CD4-positive, alpha-beta T cell (primary cell): ENCODE data around the gene C19orf25. TPM values are rescaled to one million over a fixed set of nuclear protein-coding genes. Genes with fewer than 3 reads are reported as not detected.

ENCODE experiments used
- ATAC-seq: fragments of 200-7000 bp; cut with Tn5 transposase; one replicate; pipeline ENCODE4 v1.10.0; 2022; ENCODE audit warnings: mild to moderate bottlenecking; ENCODE audit not compliant: poor library complexity
- CTCF ChIA-PET: fragments of 350-600 bp; sonication (Branson Sonifier 250); formaldehyde crosslinking; loops from one replicate; lab custom pipeline; 2021; ENCODE audit warnings: antibody characterized with exemption, inconsistent platforms; lab: Charles Lee
- POLR2A ChIA-PET: fragments of 350-600 bp; sonication (Branson Sonifier 250); formaldehyde crosslinking; loops from one replicate; lab custom pipeline; 2021; ENCODE audit warnings: antibody characterized with exemption, inconsistent platforms; lab: Charles Lee
- DNase-seq, 14 experiments: peaks; one replicate each; pipeline ENCODE4 v3.0.0-alpha.2; 2013 to 2020; ENCODE audit warnings: mixed read lengths in 2 of 14
- H3K27ac ChIP-seq, 2 donors: one replicate each; pipeline versions ENCODE4 v1.5.1 to v1.7.0; 2013; ENCODE audit warnings: low read length in 2 of 2, low read depth in 1 of 2, mild to moderate bottlenecking in 1 of 2
- H3K27me3 ChIP-seq, 2 experiments: 1 replicate in 1 of 2; 2 replicates in 1 of 2; pipeline versions ENCODE4 v1.6.1 to v1.7.0; 2013; ENCODE audit warnings: low read length in 2 of 2, control low read depth in 1 of 2, mild to moderate bottlenecking in 1 of 2, moderate library complexity in 1 of 2; ENCODE audit not compliant: insufficient read depth in 2 of 2, control insufficient read depth in 1 of 2
- H3K36me3 ChIP-seq: one replicate; pipeline ENCODE4 v1.6.1; 2013; ENCODE audit warnings: low read length, control low read depth; ENCODE audit not compliant: insufficient read depth
- H3K4me1 ChIP-seq: one replicate; pipeline ENCODE4 v1.6.1; 2013; ENCODE audit warnings: low read length, control low read depth; ENCODE audit not compliant: insufficient read depth
- H3K4me3 ChIP-seq: one replicate; pipeline ENCODE4 v1.5.1; 2013; ENCODE audit warnings: mild to moderate bottlenecking, low read length, moderate library complexity
- H3K9me3 ChIP-seq, 2 experiments: 1 replicate in 1 of 2; 2 replicates in 1 of 2; pipeline versions ENCODE4 v1.6.1 to v1.7.0; 2013; ENCODE audit warnings: low read length in 2 of 2, mild to moderate bottlenecking in 2 of 2, control low read depth in 1 of 2, moderate library complexity in 1 of 2; ENCODE audit not compliant: control insufficient read depth in 1 of 2, insufficient read depth in 1 of 2
- H3K27ac Mint-ChIP-seq: one replicate; pipeline ENCODE4 v1.8.0; 2020; ENCODE audit warnings: mixed read lengths
- H3K27me3 Mint-ChIP-seq: one replicate; pipeline ENCODE4 v1.8.0; 2021; ENCODE audit warnings: mixed read lengths
- H3K36me3 Mint-ChIP-seq: one replicate; pipeline ENCODE4 v1.8.0; 2021; ENCODE audit warnings: low read depth, mixed read lengths
- H3K4me1 Mint-ChIP-seq: one replicate; pipeline ENCODE4 v1.8.0; 2021; ENCODE audit warnings: low read depth, mixed read lengths
- H3K4me3 Mint-ChIP-seq: one replicate; pipeline ENCODE4 v1.8.0; 2020; ENCODE audit warnings: mild to moderate bottlenecking, mixed read lengths
- H3K9me3 Mint-ChIP-seq: one replicate; pipeline ENCODE4 v1.8.0; 2020; ENCODE audit warnings: mixed read lengths
- CTCF ChIP-seq: fragments of 200-600 bp; IDR thresholded peaks from one replicate; pipeline ENCODE4 v1.8.0; 2022; ENCODE audit warnings: antibody characterized with exemption, mild to moderate bottlenecking
- intact Hi-C, 2 experiments: fragments of 100-400 bp; cut with DNase I in 1 of 2; cut with micrococcal nuclease in 1 of 2; formaldehyde crosslinking; loops; one replicate each; pipeline versions ENCODE4 v1.15.1 to v1.9.0; 2023 to 2025; cut with DNase I, micrococcal nuclease
- total RNA-seq, 174 experiments: library from RNA in 2 of 174; stranded (reverse) in 2 of 174; gene quantifications; one replicate each; pipeline ENCODE4 v1.2.3 and lab custom pipeline; 2021 to 2026

C19orf25 gene
- total RNA-seq, 2 experiments from 2014 or later = 14.9 to 15.8 TPM

- Mint-ChIP-seq H3K36me3 (no peaks in the 10 kb centered on the region), H3K4me3 (no peak overlapping the region), H3K27ac (no peak overlapping the region), H3K27me3 (peaks cover 40% of the 10 kb centered on the region), H3K9me3 (no peaks in the 10 kb centered on the region), H3K4me1 (peaks cover 8% of the 10 kb centered on the region)
- Histone ChIP-seq H3K4me3 (no peak overlapping the region), H3K36me3 (no peaks in the 10 kb centered on the region), H3K4me1 (no peaks in the 10 kb centered on the region), H3K27ac (no peak overlapping the region), H3K9me3 (peaks cover 0 to 29% of the 10 kb centered on the region in 2 experiments), H3K27me3 (peaks cover 31 to 36% of the 10 kb centered on the region in 2 experiments)
- ChIA-PET POLR2A (no interaction called here), CTCF (no interaction called here)
- TF ChIP-seq CTCF = no peak
- intact Hi-C loops = no loop called here
- ATAC-seq = no peak
- no peak for DNase-seq
Observed at GRCh38 chr19:1524287-1524971, 45.4 kb upstream of the C19orf25 start.

- no peak within 1 kb of the TSS for H3K27ac ChIP-seq
- no peaks in the 10 kb centered on the region for H3K36me3 ChIP-seq
- Mint-ChIP-seq H3K4me3 (peak within 1 kb of the TSS; percentile 27), H3K27ac (no peak within 1 kb of the TSS), H3K4me1 (peaks cover 8% of the 10 kb centered on the region), H3K36me3 (no peaks in the 10 kb centered on the region), H3K27me3 (peaks cover 40% of the 10 kb centered on the region), H3K9me3 (no peaks in the 10 kb centered on the region)
- CTCF ChIA-PET = no interaction called here
- intact Hi-C loops = no loop called here
- H3K4me3 ChIP-seq = no peak within 1 kb of the TSS
- POLR2A ChIA-PET = no interaction called here
- DNase-seq (no peak), ATAC-seq (no peak)
- H3K9me3 ChIP-seq = peaks cover 0 to 30% of the 10 kb centered on the region in 2 experiments
- no peaks in the 10 kb centered on the region for H3K4me1 ChIP-seq
- H3K27me3 ChIP-seq = peaks cover 28 to 36% of the 10 kb centered on the region in 2 experiments
- no peak for TF ChIP-seq CTCF
Observed at GRCh38 chr19:1523412-1524286, 44.6 kb upstream of the C19orf25 start, which contains the start of gene PLK5. Gene PLK5 (plus strand): TSS chr19:1524077. CDS start chr19:1526997, 2,920 bp downstream.

- H3K4me1 Mint-ChIP-seq = peaks cover 8% of the 10 kb centered on the region
- Histone ChIP-seq H3K27me3 (peaks cover 28 to 33% of the 10 kb centered on the region in 2 experiments), H3K36me3 (no peaks in the 10 kb centered on the region), H3K4me3 (no peak overlapping the region), H3K9me3 (peaks cover 0 to 31% of the 10 kb centered on the region in 2 experiments), H3K27ac (no peak overlapping the region), H3K4me1 (no peaks in the 10 kb centered on the region)
- no peaks in the 10 kb centered on the region for H3K9me3 Mint-ChIP-seq
- no peaks in the 10 kb centered on the region for H3K36me3 Mint-ChIP-seq
- ChIA-PET CTCF (no interaction called here), POLR2A (no interaction called here)
- ATAC-seq = no peak
- no peak overlapping the region for H3K4me3 Mint-ChIP-seq
- TF ChIP-seq CTCF = no peak
- no peak for DNase-seq
- intact Hi-C loops = no loop called here
- H3K27ac Mint-ChIP-seq = no peak overlapping the region
- peaks cover 40% of the 10 kb centered on the region for H3K27me3 Mint-ChIP-seq
Observed at GRCh38 chr19:1522838-1523237, 43.8 kb upstream of the C19orf25 start.
